IMR-90 (cell line): ENCODE results near the gene ZBTB9. TPM values are rescaled to one million over a fixed set of nuclear protein-coding genes. Genes with fewer than 3 reads are reported as not detected.

Experiments used
- ATAC-seq: fragments of 200-7000 bp; cut with Tn5 transposase; 2 replicates; pipeline ENCODE4 v1.9.1; 2020; ENCODE audit warnings: low read depth, mild to moderate bottlenecking, moderate library complexity
- BruUV-seq: library from RNA; stranded (reverse); fragments of 400-500 nt; replicated peaks from 2 replicates; lab custom pipeline; 2021; lab: Mats Ljungman, UMichigan
- CTCF ChIA-PET: fragments of 300-600 bp; formaldehyde crosslinking; extraction: SDS; loops from one replicate; lab custom pipeline; 2021; ENCODE audit warnings: antibody characterized with exemption; lab: Yijun Ruan, JAX
- POLR2A ChIA-PET: fragments of 300-600 bp; sonication (Branson Sonifier 250); formaldehyde crosslinking; loops from one replicate; lab custom pipeline; 2022; ENCODE audit warnings: antibody characterized with exemption; ENCODE audit not compliant: unreplicated experiment; lab: Charles Lee
- DNase-seq: peaks from one replicate; pipeline ENCODE4 v3.0.0; 2013
- H2AFZ ChIP-seq: replicated peaks from 2 replicates; pipeline ENCODE3; 2013; ENCODE audit warnings: low read length, mild to moderate bottlenecking; ENCODE audit not compliant: poor library complexity
- H2AK5ac ChIP-seq: 2 replicates; pipeline ENCODE4 v1.6.1; 2013; ENCODE audit warnings: low read depth, low read length, inconsistent platforms
- H2AK9ac ChIP-seq: replicated peaks from 2 replicates; pipeline ENCODE3; 2013; ENCODE audit warnings: mild to moderate bottlenecking, low read depth, low read length, moderate library complexity; ENCODE audit not compliant: poor library complexity
- H2BK120ac ChIP-seq: 2 replicates; pipeline ENCODE4 v1.6.1; 2013; ENCODE audit warnings: low read depth, low read length, inconsistent platforms
- H2BK15ac ChIP-seq: 3 replicates; pipeline ENCODE4 v1.6.1; 2013; ENCODE audit warnings: low read depth, low read length, inconsistent platforms
- H2BK20ac ChIP-seq: 2 replicates; pipeline ENCODE4 v1.6.1; 2013; ENCODE audit warnings: low read depth, mild to moderate bottlenecking, inconsistent platforms, low read length, moderate library complexity
- H2BK5ac ChIP-seq: 2 replicates; pipeline ENCODE4 v1.6.1; 2013; ENCODE audit warnings: mild to moderate bottlenecking, low read depth, low read length, inconsistent platforms; ENCODE audit not compliant: poor library complexity, severe bottlenecking
- H3K14ac ChIP-seq: replicated peaks from 2 replicates; pipeline ENCODE4 v1.6.1; 2013; ENCODE audit warnings: low read depth, low read length, inconsistent platforms
- H3K18ac ChIP-seq: 2 replicates; pipeline ENCODE4 v1.6.1; 2013; ENCODE audit warnings: low read depth, low read length, control low read depth
- H3K23ac ChIP-seq: 2 replicates; pipeline ENCODE4 v1.6.1; 2013; ENCODE audit warnings: low read depth, low read length, inconsistent platforms
- H3K27ac ChIP-seq: 2 replicates; pipeline ENCODE4 v1.5.1; 2013; ENCODE audit warnings: mild to moderate bottlenecking, control low read depth, low read length; ENCODE audit not compliant: insufficient read depth
- H3K27me3 ChIP-seq: 2 replicates; pipeline ENCODE4 v1.6.1; 2013; ENCODE audit warnings: low read length; ENCODE audit not compliant: control insufficient read depth, insufficient read depth
- H3K36me3 ChIP-seq: 2 replicates; pipeline ENCODE4 v1.6.1; 2013; ENCODE audit warnings: low read length, mixed read lengths; ENCODE audit not compliant: control insufficient read depth, insufficient read depth
- H3K4ac ChIP-seq: 2 replicates; pipeline ENCODE4 v1.6.1; 2013; ENCODE audit warnings: low read depth, low read length, inconsistent platforms
- H3K4me1 ChIP-seq: 2 replicates; pipeline ENCODE4 v1.6.1; 2013; ENCODE audit warnings: low read length, mixed read lengths; ENCODE audit not compliant: control insufficient read depth, insufficient read depth
- H3K4me2 ChIP-seq: 2 replicates; pipeline ENCODE4 v1.6.1; 2013; ENCODE audit warnings: low read depth, mild to moderate bottlenecking, control low read depth, low read length, moderate library complexity
- H3K4me3 ChIP-seq: 2 replicates; pipeline ENCODE4 v1.5.1; 2013; ENCODE audit warnings: low read depth, mild to moderate bottlenecking, control low read depth, low read length, moderate library complexity; ENCODE audit not compliant: insufficient read depth
- H3K56ac ChIP-seq: 2 replicates; pipeline ENCODE4 v1.6.1; 2013; ENCODE audit warnings: low read length, inconsistent platforms; ENCODE audit not compliant: insufficient read depth; ENCODE audit errors: extremely low read depth
- H3K79me1 ChIP-seq, 2 experiments: 2 replicates each; pipeline ENCODE4 v1.6.1; 2013; ENCODE audit warnings: low read length in 2 of 2, inconsistent platforms in 1 of 2, low read depth in 1 of 2
- H3K9ac ChIP-seq: 2 replicates; pipeline ENCODE4 v1.6.1; 2013; ENCODE audit warnings: low read depth, low read length, control low read depth
- H3K9me1 ChIP-seq: 2 replicates; pipeline ENCODE4 v1.6.1; 2013; ENCODE audit warnings: low read length, inconsistent platforms; ENCODE audit not compliant: insufficient read depth
- H3K9me3 ChIP-seq: 2 replicates; pipeline ENCODE4 v1.6.1; 2013; ENCODE audit warnings: low read length; ENCODE audit not compliant: control insufficient read depth, insufficient read depth
- H4K20me1 ChIP-seq: 2 replicates; pipeline ENCODE4 v1.6.1; 2013; ENCODE audit warnings: low read length, inconsistent platforms; ENCODE audit not compliant: insufficient read depth
- H4K5ac ChIP-seq: 2 replicates; pipeline ENCODE4 v1.6.1; 2013; ENCODE audit warnings: mild to moderate bottlenecking, low read depth, low read length, control low read depth
- H4K8ac ChIP-seq, 2 experiments: 2 replicates each; pipeline ENCODE4 v1.6.1; 2013; ENCODE audit warnings: low read depth in 2 of 2, low read length in 2 of 2, control low read depth in 1 of 2, inconsistent platforms in 1 of 2
- H4K91ac ChIP-seq: 2 replicates; pipeline ENCODE4 v1.6.1; 2013; ENCODE audit warnings: low read depth, low read length, inconsistent platforms; ENCODE audit not compliant: insufficient read depth
- BHLHE40 ChIP-seq: fragments of 150-350 bp; IDR thresholded peaks from 2 replicates; pipeline ENCODE4 v1.6.1; 2016; ENCODE audit warnings: mild to moderate bottlenecking, low read depth, low read length
- NFE2L2 ChIP-seq: fragments of 150-350 bp; IDR thresholded peaks from 2 replicates; pipeline ENCODE4 v1.6.1; 2016; ENCODE audit warnings: low read depth, mild to moderate bottlenecking, low read length
- POLR2A ChIP-seq: IDR thresholded peaks from 2 replicates; pipeline ENCODE4 v1.6.1; 2012; ENCODE audit warnings: mild to moderate bottlenecking, low read depth, low read length
- RCOR1 ChIP-seq: IDR thresholded peaks from 2 replicates; pipeline ENCODE4 v1.6.1; 2012; ENCODE audit warnings: mild to moderate bottlenecking, low read length, improper control_type of control experiment; ENCODE audit not compliant: insufficient replicate concordance
- RFX5 ChIP-seq: IDR thresholded peaks from 2 replicates; pipeline ENCODE4 v1.8.0; 2012; ENCODE audit warnings: low read depth, mild to moderate bottlenecking, low read length, moderate library complexity
- WGBS, 2 experiments: methylation state at CpG; one replicate each; pipeline versions ENCODE4 v1.1.5 to v1.1.7; 2013; ENCODE audit warnings: missing lambda C conversion rate in 2 of 2; ENCODE audit not compliant: insufficient read length in 1 of 2; ENCODE audit errors: extremely low coverage in 2 of 2; 5-methylcytosine and 5-hydroxymethylcytosine counted together
- dilution Hi-C: fragments of 300-500 bp; cut with HindIII; formaldehyde crosslinking; loops from one replicate; pipeline ENCODE4 v1.14.3; 2018; ENCODE audit warnings: low sequenced_read_pairs; ENCODE audit not compliant: unreplicated experiment
- in situ Hi-C: fragments of 300-500 bp; cut with MboI; formaldehyde crosslinking; loops from 3 replicates; pipeline ENCODE4 v1.14.3; 2019; ENCODE audit warnings: low sequenced_read_pairs, inconsistent platforms, mixed read lengths
- intact Hi-C: fragments of 100-400 bp; cut with micrococcal nuclease; formaldehyde crosslinking; loops from 2 replicates; pipeline ENCODE4 v1.10.0; 2022
- polyA plus RNA-seq, 3 experiments: library from polyadenylated mRNA; depleted of rRNA; stranded (reverse); fragments of >200 nt; gene quantifications; 2 replicates each; pipeline ENCODE4 v1.2.3, GENCODE V29; 2012; ENCODE audit warnings: low replicate concordance in 1 of 3
- total RNA-seq: library from RNA; depleted of rRNA; stranded (reverse); fragments of >200 nt; gene quantifications from 2 replicates; pipeline ENCODE4 v1.2.3, GENCODE V29; 2012
- TF ChIP-seq, protein P1 (sequence below): fragments of 150-350 bp; IDR thresholded peaks from 2 replicates; pipeline ENCODE4 v1.6.1; 2016; ENCODE audit warnings: low read depth, mild to moderate bottlenecking, low read length, moderate library complexity, borderline replicate concordance

The ZBTB9 gene
- total and polyA plus RNA-seq, 2 of the 4 experiments (the other 2 are of a cell fraction), result 5.4 to 5.9 TPM

DNA sequence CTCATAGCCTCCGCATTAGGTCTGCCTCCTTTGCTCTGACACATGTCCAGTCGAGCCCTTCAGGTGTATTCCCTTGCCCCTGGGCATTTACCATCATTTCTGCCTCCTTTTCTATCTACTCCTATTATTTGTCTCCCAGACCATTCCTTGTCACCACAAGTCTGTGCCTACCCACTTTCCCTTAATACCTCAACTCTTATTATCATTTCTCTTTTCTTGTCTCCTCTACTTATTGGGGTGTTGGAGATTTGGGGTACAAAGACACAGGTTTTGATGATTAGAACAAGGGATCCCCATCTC is 33.1 kb upstream of the ZBTB9 start:
- Histone ChIP-seq H3K4me1 (peaks cover 27% of the 10 kb centered on the region), H2BK20ac (no peak overlapping the region), H3K27me3 (no peaks in the 10 kb centered on the region), H3K56ac (no peak overlapping the region), H3K4me3 (no peak overlapping the region), H3K9me1 (peaks cover 21% of the 10 kb centered on the region), H3K36me3 (peaks cover 20% of the 10 kb centered on the region), H3K4me2 (peak overlapping the region; percentile 42), H3K79me1 (peaks cover 29 to 91% of the 10 kb centered on the region in 2 experiments), H2BK120ac (no peak overlapping the region), H3K18ac (no peak overlapping the region), H4K5ac (no peak overlapping the region), H2AFZ (no peak overlapping the region), H3K9me3 (no peaks in the 10 kb centered on the region), H2AK5ac (no peak overlapping the region), H2AK9ac (no peak overlapping the region), H3K27ac (no peak overlapping the region), H4K91ac (no peak overlapping the region), H4K20me1 (peaks cover 10% of the 10 kb centered on the region), H3K23ac (0 out of 2 replicates have a peak overlapping the region, but pooled peaks have one; percentile 16), H4K8ac (0 out of 4 replicates have a peak overlapping the region, but pooled peaks of 1 of the 2 experiments have one; percentile 81), H3K4ac (no peak overlapping the region), H3K14ac (peak overlapping the region; percentile 51; the same call in 1 of the 2 replicates), H3K9ac (no peak overlapping the region), H2BK5ac (no peak overlapping the region), H2BK15ac (no peak overlapping the region)
- POLR2A ChIA-PET, result no interaction called here
- in situ Hi-C loops (no loop called here), dilution Hi-C loops (no loop called here), intact Hi-C loops (no loop called here)
- ATAC-seq (no peak), DNase-seq (no peak)
- no TSS peak for BruUV-seq
- TF ChIP-seq, protein P1, sequence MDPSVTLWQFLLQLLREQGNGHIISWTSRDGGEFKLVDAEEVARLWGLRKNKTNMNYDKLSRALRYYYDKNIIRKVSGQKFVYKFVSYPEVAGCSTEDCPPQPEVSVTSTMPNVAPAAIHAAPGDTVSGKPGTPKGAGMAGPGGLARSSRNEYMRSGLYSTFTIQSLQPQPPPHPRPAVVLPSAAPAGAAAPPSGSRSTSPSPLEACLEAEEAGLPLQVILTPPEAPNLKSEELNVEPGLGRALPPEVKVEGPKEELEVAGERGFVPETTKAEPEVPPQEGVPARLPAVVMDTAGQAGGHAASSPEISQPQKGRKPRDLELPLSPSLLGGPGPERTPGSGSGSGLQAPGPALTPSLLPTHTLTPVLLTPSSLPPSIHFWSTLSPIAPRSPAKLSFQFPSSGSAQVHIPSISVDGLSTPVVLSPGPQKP, result no peak
- no peak for TF ChIP-seq POLR2A
- no peak for TF ChIP-seq BHLHE40
- TF ChIP-seq RFX5, result no peak
- TF ChIP-seq NFE2L2, result no peak
- TF ChIP-seq RCOR1, result no peak
- CTCF ChIA-PET, result no interaction called here
- 80% methylated on average over 2 of the region's 2 CpGs; no CpG with 5 or more reads in 1 of the 2 experiments for WGBS, 2 experiments
